Stromal cell of bone marrow (primary cell): Measurements from ENCODE around the gene PRSS23.

ENCODE experiments used
- DNase-seq: peaks from one replicate; pipeline ENCODE4 v3.0.0-alpha.2; 2012; ENCODE audit warnings: low read depth

PRSS23 gene

GRCh38 chr11:86790867-86791849 is 9.2 kb upstream of the PRSS23 start:
- no peak for DNase-seq

GRCh38 chr11:86792150-86792549 is 8.2 kb upstream of the PRSS23 start:
- DNase-seq = no peak

- DNase-seq = no peak
These were observed 7.0 kb upstream of the PRSS23 start for GRCh38 chr11:86793307-86793706.

- DNase-seq = no peak
These were observed 4.8 kb upstream of the PRSS23 start for GRCh38 chr11:86795511-86795910.

GRCh38 chr11:86795949-86796348 is 4.4 kb upstream of the PRSS23 start:
- DNase-seq = no peak

- DNase-seq = no peak
These were observed 3.2 kb upstream of the PRSS23 start for GRCh38 chr11:86797133-86797532.

- DNase-seq = peak; percentile 79
These were observed 1.4 kb upstream of the PRSS23 start for GRCh38 chr11:86798988-86799387.

- DNase-seq = no peak
These were observed 664 bp upstream of the PRSS23 start for GRCh38 chr11:86799680-86800075.

- no peak for DNase-seq
These were observed 574 bp downstream of the PRSS23 start for GRCh38 chr11:86800960-86801272.

GRCh38 chr11:86801364-86801763 is 1.0 kb downstream of the PRSS23 start:
- no peak for DNase-seq

GRCh38 chr11:86802146-86802545 is 1.8 kb downstream of the PRSS23 start:
- no peak for DNase-seq

- no peak for DNase-seq
These were observed 2.3 kb downstream of the PRSS23 start for GRCh38 chr11:86802601-86803051.

GRCh38 chr11:86803136-86804045 is 3.0 kb downstream of the PRSS23 start:
- no peak for DNase-seq

GRCh38 chr11:86804951-86805350 is 4.6 kb downstream of the PRSS23 start:
- no peak for DNase-seq

GRCh38 chr11:86805873-86806310 is 5.5 kb downstream of the PRSS23 start:
- DNase-seq = no peak

GRCh38 chr11:86806903-86807302 is 6.6 kb downstream of the PRSS23 start:
- no peak for DNase-seq

- no peak for DNase-seq
These were observed 7.0 kb downstream of the PRSS23 start for GRCh38 chr11:86807360-86807759.

- DNase-seq = no peak
These were observed 9.2 kb downstream of the PRSS23 start for GRCh38 chr11:86809561-86809960.

GRCh38 chr11:86810288-86810687 is 9.9 kb downstream of the PRSS23 start:
- DNase-seq = no peak

GRCh38 chr11:86811637-86812321 is 11.4 kb downstream of the PRSS23 start:
- DNase-seq = peak; percentile 65

- no peak for DNase-seq
These were observed 12.0 kb downstream of the PRSS23 start for GRCh38 chr11:86812322-86812670.

- no peak for DNase-seq
These were observed 12.6 kb downstream of the PRSS23 start for GRCh38 chr11:86812981-86813380.
